BJ (cell line): ENCODE measurements around the gene AQP6. TPM values are rescaled to one million over a fixed set of nuclear protein-coding genes. Genes with fewer than 3 reads are reported as not detected.

Experiments used
- CTCF ChIA-PET: fragments of 350-600 bp; formaldehyde crosslinking; extraction: SDS; loops from one replicate; lab custom pipeline; 2021; ENCODE audit warnings: antibody characterized with exemption, inconsistent platforms; lab: Yijun Ruan, JAX
- POLR2A ChIA-PET: fragments of 300-600 bp; sonication (Branson Sonifier 250); formaldehyde crosslinking; extraction: SDS; loops from one replicate; lab custom pipeline; 2021; ENCODE audit warnings: antibody characterized with exemption; lab: Charles Lee
- DNase-seq: peaks from one replicate; pipeline ENCODE4 v3.0.0-alpha.2; 2011; ENCODE audit warnings: low read depth
- H3K27me3 ChIP-seq: 2 replicates; pipeline ENCODE4 v1.6.0; 2011; ENCODE audit warnings: low read length; ENCODE audit not compliant: control insufficient read depth, insufficient read depth
- H3K36me3 ChIP-seq: 2 replicates; pipeline ENCODE4 v1.5.1; 2011; ENCODE audit warnings: low read length; ENCODE audit not compliant: control insufficient read depth, insufficient read depth
- H3K4me3 ChIP-seq: 2 replicates; pipeline ENCODE4 v1.5.1; 2011; ENCODE audit warnings: low read depth, mild to moderate bottlenecking, control low read depth, low read length
- CTCF ChIP-seq: IDR thresholded peaks from 2 replicates; pipeline ENCODE4 v1.5.1; 2011; ENCODE audit warnings: low read depth, mild to moderate bottlenecking, control low read depth, inconsistent platforms, low read length, moderate library complexity; ENCODE audit not compliant: insufficient read depth
- polyA plus RNA-seq: library from polyadenylated mRNA; depleted of rRNA; stranded (reverse); fragments of >200 nt; gene quantifications from 2 replicates; pipeline ENCODE4 v1.2.3, GENCODE V29; 2011

The AQP6 gene
- polyA plus RNA-seq, 1 experiment: not detected

- POLR2A ChIA-PET: no interaction called here
- no peak for DNase-seq
- TF ChIP-seq CTCF: no peak
- peaks cover 52% of the 10 kb centered on the region for H3K27me3 ChIP-seq
- H3K36me3 ChIP-seq: no peaks in the 10 kb centered on the region
- CTCF ChIA-PET: interaction anchor here (1.0 to 20.0 kb wide), 8 partner anchors 8 to 107 kb away, joined by 3 to 578 read pairs (median 6); partner anchors contain the start of genes AQP2 and ASIC1
- no peak overlapping the region for H3K4me3 ChIP-seq
Measured at GRCh38 chr12:49960474-49961110, 12.2 kb upstream of the AQP6 start.

- no peak for DNase-seq
- H3K36me3 ChIP-seq: no peaks in the 10 kb centered on the region
- H3K4me3 ChIP-seq: peak within 1 kb of the TSS; percentile 21
- POLR2A ChIA-PET: no interaction called here
- CTCF ChIA-PET: interaction anchor here (1.0 to 20.0 kb wide), 4 partner anchors 11 to 106 kb away, joined by 3 to 578 read pairs (median 4); partner anchors contain the start of genes AQP2 and ASIC1
- H3K27me3 ChIP-seq: peaks cover 51% of the 10 kb centered on the region
- no peak for TF ChIP-seq CTCF
Measured at GRCh38 chr12:49961111-49961922, 11.4 kb upstream of the AQP6 start, which contains the start of gene AQP5. AQP5 (plus strand) TSS chr12:49961872; CDS start chr12:49962018, 146 bp downstream.

GRCh38 chr12:49961993-49962764 lies 10.6 kb upstream of the AQP6 start:
- H3K27me3 ChIP-seq: peaks cover 49% of the 10 kb centered on the region
- ChIA-PET CTCF (interaction anchor here (0.8 to 20.0 kb wide), 7 partner anchors 12 to 105 kb away, joined by 3 to 578 read pairs (median 4); partner anchors contain the start of genes AQP2 and ASIC1), POLR2A (no interaction called here)
- no peak for DNase-seq
- H3K36me3 ChIP-seq: no peaks in the 10 kb centered on the region
- no peak overlapping the region for H3K4me3 ChIP-seq
- TF ChIP-seq CTCF: no peak

GRCh38 chr12:49962861-49963765 lies 9.6 kb upstream of the AQP6 start:
- Histone ChIP-seq H3K36me3 (no peaks in the 10 kb centered on the region), H3K4me3 (no peak overlapping the region), H3K27me3 (peaks cover 49% of the 10 kb centered on the region)
- ChIA-PET POLR2A (no interaction called here), CTCF (interaction anchor here (0.6 to 20.0 kb wide), 8 partner anchors 11 to 218 kb away, joined by 3 to 578 read pairs (median 6); partner anchors contain the start of gene ASIC1)
- no peak for DNase-seq
- no peak for TF ChIP-seq CTCF
